ENCODE measurements around the gene GPC3. TPM values are rescaled to one million over a fixed set of nuclear protein-coding genes. Genes with fewer than 3 reads are reported as not detected.

The GPC3 gene
- total RNA-seq, 1 experiment from 2014 or later, result 32.4 TPM

GRCh38 chrX:133653358-133653757 lies 332.0 kb downstream of the GPC3 start (continued):
- no peak for TF ChIP-seq PREB (CRISPR knock-in tag; IDR thresholded peaks at IDR 0.05; ENCODE audit: borderline replicate concordance)

GRCh38 chrX:133652185-133652584 lies 333.2 kb downstream of the GPC3 start:
- no peak for ATAC-seq
- Mint-ChIP-seq H3K36me3 (no peaks in the 10 kb centered on the region), H3K4me1 (peaks cover 49% of the 10 kb centered on the region), H3K27ac (no peak overlapping the region), H3K9me3 (no peaks in the 10 kb centered on the region), H3K4me3 (no peak overlapping the region), H3K27me3 (ENCODE audit: low read depth) (no peaks in the 10 kb centered on the region)
- DNase-seq (ENCODE audit: low spot score), result no peak
- ChIA-PET POLR2A (no interaction called here), CTCF (interaction anchor here (1.1 kb wide), 1 partner anchor 317 kb away, joined by 3 read pairs; no protein-coding TSS in a partner anchor)
- no peak for TF ChIP-seq OVOL2 (CRISPR knock-in tag; IDR thresholded peaks at IDR 0.05; ENCODE audit: borderline replicate concordance)
- no peak for TF ChIP-seq ESRRA (CRISPR knock-in tag; IDR thresholded peaks at IDR 0.05; ENCODE audit: borderline replicate concordance)
- no peak for TF ChIP-seq AR (CRISPR knock-in tag; IDR thresholded peaks at IDR 0.05)
- no peak for TF ChIP-seq ZNF317 (CRISPR knock-in tag; IDR thresholded peaks at IDR 0.05; ENCODE audit: borderline replicate concordance, low read depth)
- no peak for TF ChIP-seq ZNF416 (CRISPR knock-in tag; IDR thresholded peaks at IDR 0.05)
- TF ChIP-seq TEAD4 (CRISPR knock-in tag; IDR thresholded peaks at IDR 0.05), result no peak
- TF ChIP-seq SMAD4 (CRISPR knock-in tag; IDR thresholded peaks at IDR 0.05), result no peak
- no peak for TF ChIP-seq ARID4B (CRISPR knock-in tag; IDR thresholded peaks at IDR 0.05; ENCODE audit: borderline replicate concordance)
- no peak for TF ChIP-seq EMX1 (CRISPR knock-in tag; IDR thresholded peaks at IDR 0.05)
- no peak for TF ChIP-seq E2F4 (CRISPR knock-in tag; IDR thresholded peaks at IDR 0.05; ENCODE audit: borderline replicate concordance, low read depth)
- TF ChIP-seq MLX (CRISPR knock-in tag; IDR thresholded peaks at IDR 0.05), result no peak
- TF ChIP-seq MXD4 (CRISPR knock-in tag; IDR thresholded peaks at IDR 0.05; ENCODE audit: borderline replicate concordance), result no peak
- no peak for TF ChIP-seq ZNF138 (CRISPR knock-in tag; conservative IDR thresholded peaks at IDR 0.05)
- no peak for TF ChIP-seq TCF7 (CRISPR knock-in tag; IDR thresholded peaks at IDR 0.05; ENCODE audit: low read depth)
